ENCODE results near the gene C10orf62. TPM values are rescaled to one million over a fixed set of nuclear protein-coding genes. Genes with fewer than 3 reads are reported as not detected.

The C10orf62 gene
- total and polyA plus RNA-seq, 2 of the 8 experiments (the other 6 are each of a cell fraction or from before 2014, with no cell fraction given), result 0.05 TPM; not detected in 1

- H3K9me3 ChIP-seq (ENCODE audit: insufficient read depth in 2 of 2, low read depth in 1 of 2, low read length in 1 of 2), result no peaks in the 10 kb centered on the region
- H3K4me3 ChIP-seq (ENCODE audit: extremely low read depth in 1 of 4, insufficient read depth in 2 of 4, low read depth in 3 of 4, low read length in 4 of 4), result no peak overlapping the region
- no peak overlapping the region for H3K4me2 ChIP-seq (ENCODE audit: insufficient read depth in 1 of 2, low read depth in 2 of 2, low read length in 2 of 2)
- no peak overlapping the region for H3K14ac ChIP-seq (ENCODE audit: insufficient read length)
- H3K23me2 ChIP-seq (ENCODE audit: low read depth, low read length), result no peaks in the 10 kb centered on the region
- H3K27me3 ChIP-seq (replicated peaks in 1 of 4; ENCODE audit: control insufficient read depth in 3 of 4, extremely low read depth in 1 of 4, insufficient read depth in 3 of 4, low read length in 3 of 4), result no peaks in the 10 kb centered on the region
- FAIRE-seq (no peak), DNase-seq (ENCODE audit: low read depth in 1 of 2, low spot score in 2 of 2) (no peak)
- H3K36me3 ChIP-seq (ENCODE audit: control insufficient read depth in 2 of 4, insufficient read depth in 4 of 4, low read length in 3 of 4), result no peaks in the 10 kb centered on the region
- H2BK120ac ChIP-seq (replicated peaks; ENCODE audit: low read depth, low read length), result no peak overlapping the region
- no peak overlapping the region for H2BK15ac ChIP-seq (ENCODE audit: low read length)
- H3K56ac ChIP-seq (replicated peaks; ENCODE audit: insufficient read length, low read depth, low read length), result no peak overlapping the region
- POLR2A ChIA-PET (ENCODE audit: partially characterized antibody), result interaction anchor here (0.8 to 1.5 kb wide), 4 partner anchors 13 to 82 kb away, joined by 3 read pairs; partner anchors contain the start of gene HOGA1
- H4K20me1 ChIP-seq (replicated peaks in 1 of 2; ENCODE audit: control insufficient read depth in 1 of 2, insufficient read depth in 2 of 2, low read length in 2 of 2), result no peaks in the 10 kb centered on the region
- no peak overlapping the region for H2AFZ ChIP-seq (ENCODE audit: low read length)
- H3K18ac ChIP-seq (ENCODE audit: extremely low read depth, low read length), result no peak overlapping the region
- WGBS, 2 experiments (ENCODE audit: extremely low coverage in 1 of 2, insufficient coverage in 1 of 2, insufficient read length in 1 of 2, insufficient replicate concordance in 2 of 2, low coverage in 1 of 2, low lambda C conversion rate in 2 of 2, missing lambda C conversion rate in 1 of 2), result 91% methylated on average over 18 of the region's 18 CpGs; no CpG with 5 or more reads in 1 of the 2 experiments
- H3K9ac ChIP-seq (replicated peaks in 1 of 4; ENCODE audit: extremely low read depth in 1 of 4, low read depth in 3 of 4, low read length in 3 of 4), result no peak overlapping the region
- H2BK5ac ChIP-seq (ENCODE audit: low read depth, low read length), result no peak overlapping the region
- no peak overlapping the region for H2BK20ac ChIP-seq (ENCODE audit: low read length)
- H4K91ac ChIP-seq (replicated peaks; ENCODE audit: insufficient read length, low read length), result no peak overlapping the region
- H4K8ac ChIP-seq (ENCODE audit: extremely low read depth, insufficient read depth, low read length), result peak overlapping the region; percentile 23; the same call in 1 of the 2 replicates
- no peak overlapping the region for H3K23ac ChIP-seq (ENCODE audit: insufficient read length)
- H2BK12ac ChIP-seq (ENCODE audit: low read depth, low read length), result no peak overlapping the region
- H3K4ac ChIP-seq (replicated peaks; ENCODE audit: insufficient read length, low read depth, low read length), result no peak overlapping the region
- CTCF ChIA-PET (ENCODE audit: partially characterized antibody), result interaction anchor here (1.2 to 15.4 kb wide), 6 partner anchors 10 to 476 kb away, joined by 3 to 388 read pairs (median 4); partner anchors contain the start of gene ANKRD2
- peaks cover 16 to 29% (median 23%) of the 10 kb centered on the region in 4 experiments for H3K4me1 ChIP-seq (replicated peaks in 1 of 4; ENCODE audit: control insufficient read depth in 3 of 4, insufficient read depth in 4 of 4, low read length in 3 of 4)
- no peak overlapping the region for H4K5ac ChIP-seq (ENCODE audit: insufficient read length, low read depth, low read length)
- H3K79me2 ChIP-seq (ENCODE audit: control insufficient read depth in 1 of 2, insufficient read depth in 2 of 2, low read length in 2 of 2), result no peaks in the 10 kb centered on the region
- H3K27ac ChIP-seq (ENCODE audit: low read depth, low read length), result no peak overlapping the region; the same call in 1 of the 2 replicates
- peaks cover 3% of the 10 kb centered on the region for H3K79me1 ChIP-seq (ENCODE audit: low read depth, low read length)
- H2AK5ac ChIP-seq (ENCODE audit: low read depth, low read length), result no peak overlapping the region
- TF ChIP-seq EP300 (IDR thresholded peaks at IDR 0.05; ENCODE audit: borderline replicate concordance in 1 of 2, low read depth in 2 of 2, low read length in 2 of 2) (no peak), HDAC2 (IDR thresholded peaks at IDR 0.05; ENCODE audit: borderline replicate concordance in 1 of 2, low read depth in 2 of 2, low read length in 2 of 2) (no peak), ATF2 (IDR thresholded peaks at IDR 0.05; ENCODE audit: low read length) (no peak), ASH2L (IDR thresholded peaks at IDR 0.05; ENCODE audit: low read length) (no peak), KDM5A (IDR thresholded peaks at IDR 0.05; ENCODE audit: low read length) (no peak), CHD2 (IDR thresholded peaks at IDR 0.05; ENCODE audit: low read length) (no peak), E2F6 (IDR thresholded peaks at IDR 0.05) (no peak), BRCA1 (IDR thresholded peaks at IDR 0.05; ENCODE audit: low read depth, low read length) (no peak), SP2 (IDR thresholded peaks at IDR 0.05; ENCODE audit: low read length) (no peak)
These were observed 42.9 kb upstream of the C10orf62 start for GRCh38 chr10:97546456-97547270.
